WI38 (cell line): ENCODE data around the gene ETV5.
"Not testable (repeated sequence)": the region's sequence is repeated elsewhere in the genome, so short reads cannot be mapped to it uniquely, and the experiment has no call there.

Experiments used
- H3K4me3 ChIP-seq: 2 replicates; pipeline ENCODE4 v1.5.1; 2011; ENCODE audit warnings: low read depth, mild to moderate bottlenecking, control low read depth, low read length
- TF ChIP-seq, protein P1 (sequence below): IDR thresholded peaks from 2 replicates; pipeline ENCODE4 v1.5.1; 2012; ENCODE audit warnings: low read depth, mild to moderate bottlenecking, control low read depth, low read length

ETV5 gene

DNA sequence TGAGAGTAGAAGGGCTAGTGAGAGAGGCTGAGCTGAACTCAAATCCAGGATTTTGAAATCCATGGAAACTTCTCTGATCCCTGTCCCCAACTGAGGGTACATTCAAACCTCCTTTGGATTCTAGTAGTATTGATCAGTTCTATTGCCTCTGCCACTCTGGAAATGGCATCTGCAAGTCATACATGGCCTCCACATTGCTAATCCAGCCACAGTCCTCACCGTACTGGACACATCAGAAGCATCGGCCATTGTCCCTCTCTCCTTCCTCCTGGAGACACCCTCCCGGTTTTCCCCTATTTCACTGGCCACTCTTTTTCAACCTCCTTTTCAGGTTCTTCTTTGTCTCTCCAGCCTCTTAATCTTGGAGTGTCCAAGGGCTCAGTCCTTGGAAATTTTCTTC lies 66.9 kb downstream of the ETV5 start:
- H3K4me3 ChIP-seq, result no peak overlapping the region
- TF ChIP-seq, protein P1, sequence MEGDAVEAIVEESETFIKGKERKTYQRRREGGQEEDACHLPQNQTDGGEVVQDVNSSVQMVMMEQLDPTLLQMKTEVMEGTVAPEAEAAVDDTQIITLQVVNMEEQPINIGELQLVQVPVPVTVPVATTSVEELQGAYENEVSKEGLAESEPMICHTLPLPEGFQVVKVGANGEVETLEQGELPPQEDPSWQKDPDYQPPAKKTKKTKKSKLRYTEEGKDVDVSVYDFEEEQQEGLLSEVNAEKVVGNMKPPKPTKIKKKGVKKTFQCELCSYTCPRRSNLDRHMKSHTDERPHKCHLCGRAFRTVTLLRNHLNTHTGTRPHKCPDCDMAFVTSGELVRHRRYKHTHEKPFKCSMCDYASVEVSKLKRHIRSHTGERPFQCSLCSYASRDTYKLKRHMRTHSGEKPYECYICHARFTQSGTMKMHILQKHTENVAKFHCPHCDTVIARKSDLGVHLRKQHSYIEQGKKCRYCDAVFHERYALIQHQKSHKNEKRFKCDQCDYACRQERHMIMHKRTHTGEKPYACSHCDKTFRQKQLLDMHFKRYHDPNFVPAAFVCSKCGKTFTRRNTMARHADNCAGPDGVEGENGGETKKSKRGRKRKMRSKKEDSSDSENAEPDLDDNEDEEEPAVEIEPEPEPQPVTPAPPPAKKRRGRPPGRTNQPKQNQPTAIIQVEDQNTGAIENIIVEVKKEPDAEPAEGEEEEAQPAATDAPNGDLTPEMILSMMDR, result no peak

DNA sequence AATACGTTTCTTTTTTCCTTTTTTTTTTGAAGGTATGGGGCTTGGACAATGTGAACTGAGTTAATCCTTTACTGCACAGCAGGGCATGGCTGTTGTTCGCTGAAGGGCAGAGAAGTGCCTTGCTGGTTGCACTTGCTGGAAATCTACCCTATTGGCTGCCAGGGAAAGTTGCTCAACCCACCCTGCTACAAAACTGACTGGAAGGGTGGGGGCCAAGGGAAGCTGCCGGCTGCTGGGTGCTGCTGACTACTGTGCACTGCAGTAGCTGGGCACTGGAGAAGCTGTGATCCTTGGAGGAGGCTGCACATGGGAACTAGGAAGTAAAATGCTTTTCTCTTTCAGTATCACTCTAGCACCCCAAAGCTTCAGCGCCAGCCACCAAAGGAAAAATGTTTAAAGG lies 70.5 kb downstream of the ETV5 start:
- TF ChIP-seq, protein P1, result no peak
- H3K4me3 ChIP-seq, result no peak overlapping the region

DNA sequence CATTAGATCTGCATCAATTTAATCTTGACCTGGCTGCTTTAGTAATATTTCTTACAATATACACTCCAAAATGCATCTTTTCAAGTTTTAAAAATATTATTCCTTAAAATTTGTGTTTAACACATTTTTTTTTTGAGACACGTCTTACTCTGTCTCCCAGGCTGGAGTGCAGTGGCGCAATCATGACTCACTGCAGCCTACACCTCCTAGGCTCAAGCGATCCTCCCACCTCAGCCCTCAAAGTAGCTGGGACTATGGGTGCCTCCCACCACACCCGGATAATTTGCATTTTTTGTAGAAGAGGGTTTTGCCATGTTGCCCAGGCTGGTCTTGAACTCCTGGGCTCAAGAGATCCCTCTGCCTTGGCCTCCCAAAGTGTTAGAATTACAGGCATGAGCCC lies 73.6 kb downstream of the ETV5 start:
- H3K4me3 ChIP-seq, result no peak overlapping the region
- TF ChIP-seq, protein P1, result no peak

DNA sequence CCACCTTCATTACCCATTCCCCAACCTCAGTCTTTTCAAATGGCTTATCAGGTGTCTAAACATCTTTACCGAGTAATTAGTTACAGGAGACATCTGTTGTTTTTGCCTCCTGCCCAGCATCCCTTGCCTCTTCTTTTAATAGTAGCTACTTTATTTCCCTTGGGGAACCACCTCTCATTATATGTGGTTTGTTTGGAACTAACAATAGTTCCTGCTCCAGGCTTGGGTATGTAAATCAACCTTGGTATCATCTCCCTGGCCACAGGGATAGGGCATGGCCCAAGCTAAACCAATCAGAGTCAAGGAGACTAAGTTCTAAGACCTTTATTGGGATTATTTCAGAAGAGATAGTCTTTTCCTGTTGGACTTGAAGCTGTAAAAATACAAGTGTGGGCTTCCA lies 76.6 kb downstream of the ETV5 start:
- no peak overlapping the region for H3K4me3 ChIP-seq
- TF ChIP-seq, protein P1, result no peak

DNA sequence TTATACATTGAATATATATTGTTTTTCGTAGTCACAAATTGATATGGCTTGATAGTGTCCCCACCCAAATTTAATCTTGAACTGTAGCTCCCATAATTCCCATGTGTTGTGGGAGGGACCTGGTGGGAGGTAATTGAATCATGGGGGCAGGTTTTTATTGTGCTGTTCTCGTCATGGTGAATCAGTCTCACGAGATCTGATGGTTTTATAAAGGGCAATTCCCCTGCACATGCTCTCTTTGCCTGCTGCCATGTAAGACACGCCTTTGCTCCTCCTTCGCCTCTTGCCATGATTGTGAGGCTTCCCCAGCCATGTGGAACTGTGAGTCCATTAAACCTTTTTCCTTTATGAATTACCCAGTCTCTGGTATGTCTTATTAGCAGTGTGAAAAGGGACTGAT lies 82.9 kb downstream of the ETV5 start:
- H3K4me3 ChIP-seq, result not testable (repeated sequence)

DNA sequence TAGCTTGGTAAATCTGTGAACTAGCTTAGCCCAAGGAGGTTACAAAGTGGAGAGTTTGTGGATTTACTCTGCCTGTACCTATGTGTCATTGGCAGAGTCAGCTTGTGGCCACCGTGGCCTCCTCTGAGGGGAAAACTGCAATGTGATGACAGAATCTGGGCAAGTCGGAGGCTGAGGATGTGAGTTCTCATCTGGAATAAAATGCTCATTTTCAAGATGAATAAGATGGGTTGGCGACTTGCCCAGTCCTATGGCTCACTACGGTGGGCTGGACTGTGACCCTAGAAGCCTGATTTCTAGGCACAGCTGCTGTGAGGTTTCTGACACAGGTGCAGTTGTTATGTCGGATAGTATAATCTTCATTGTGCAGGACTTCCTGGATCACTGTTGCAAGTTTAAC lies 83.7 kb downstream of the ETV5 start:
- H3K4me3 ChIP-seq, result no peak overlapping the region
- TF ChIP-seq, protein P1, result no peak

DNA sequence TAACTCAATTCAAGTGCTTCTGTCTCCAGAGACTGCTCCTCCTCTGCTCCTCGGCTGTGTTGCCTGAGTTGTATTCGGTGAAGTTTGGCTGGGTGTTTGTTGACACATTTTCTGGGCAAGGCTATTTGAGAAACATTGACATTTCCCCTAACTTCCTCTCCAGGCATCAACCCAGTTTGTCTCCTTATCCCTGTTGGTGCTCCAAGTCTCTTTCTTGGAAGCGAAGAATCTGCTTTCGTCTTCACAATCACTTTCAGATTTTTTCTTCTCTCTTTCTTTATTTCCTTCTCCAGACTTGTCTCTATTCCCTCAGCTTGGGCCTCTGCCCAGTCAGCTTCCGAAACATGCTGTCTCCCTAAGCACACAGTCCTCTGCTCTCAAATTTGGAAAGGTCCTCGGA lies 84.7 kb downstream of the ETV5 start:
- no peak overlapping the region for H3K4me3 ChIP-seq

DNA sequence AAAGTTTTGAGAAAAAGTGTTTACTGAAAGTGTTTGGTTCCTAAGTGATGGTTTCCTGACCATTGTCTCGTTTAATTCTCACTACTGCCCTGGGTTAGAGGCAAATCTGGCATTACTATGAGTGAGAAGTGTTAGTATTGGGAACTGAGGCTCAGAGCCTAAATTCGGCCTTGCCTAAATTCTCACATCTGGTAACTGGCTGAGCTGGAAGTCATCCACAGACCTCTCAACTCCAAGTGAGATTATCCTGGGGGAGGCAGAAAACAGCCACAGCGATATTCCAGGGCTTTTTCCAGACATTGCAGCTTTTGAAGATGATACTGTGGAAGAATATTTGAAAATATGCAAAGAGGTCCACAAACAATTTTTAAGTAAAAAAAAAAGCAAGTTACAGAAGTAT lies 86.0 kb downstream of the ETV5 start:
- H3K4me3 ChIP-seq, result no peak overlapping the region
- TF ChIP-seq, protein P1, result no peak

More for the DNA sequence above, 84.7 kb downstream of the ETV5 start:
- TF ChIP-seq, protein P1, result no peak
